ENCODE results near the gene CHD9.

- TF ChIP-seq, protein P1, sequence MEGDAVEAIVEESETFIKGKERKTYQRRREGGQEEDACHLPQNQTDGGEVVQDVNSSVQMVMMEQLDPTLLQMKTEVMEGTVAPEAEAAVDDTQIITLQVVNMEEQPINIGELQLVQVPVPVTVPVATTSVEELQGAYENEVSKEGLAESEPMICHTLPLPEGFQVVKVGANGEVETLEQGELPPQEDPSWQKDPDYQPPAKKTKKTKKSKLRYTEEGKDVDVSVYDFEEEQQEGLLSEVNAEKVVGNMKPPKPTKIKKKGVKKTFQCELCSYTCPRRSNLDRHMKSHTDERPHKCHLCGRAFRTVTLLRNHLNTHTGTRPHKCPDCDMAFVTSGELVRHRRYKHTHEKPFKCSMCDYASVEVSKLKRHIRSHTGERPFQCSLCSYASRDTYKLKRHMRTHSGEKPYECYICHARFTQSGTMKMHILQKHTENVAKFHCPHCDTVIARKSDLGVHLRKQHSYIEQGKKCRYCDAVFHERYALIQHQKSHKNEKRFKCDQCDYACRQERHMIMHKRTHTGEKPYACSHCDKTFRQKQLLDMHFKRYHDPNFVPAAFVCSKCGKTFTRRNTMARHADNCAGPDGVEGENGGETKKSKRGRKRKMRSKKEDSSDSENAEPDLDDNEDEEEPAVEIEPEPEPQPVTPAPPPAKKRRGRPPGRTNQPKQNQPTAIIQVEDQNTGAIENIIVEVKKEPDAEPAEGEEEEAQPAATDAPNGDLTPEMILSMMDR (IDR thresholded peaks at IDR 0.05): no peak
- no peak for TF ChIP-seq POLR2A (IDR thresholded peaks at IDR 0.05)
These were observed 6.5 kb upstream of the CHD9 start for GRCh38 chr16:53048139-53048915.
